DND-41 (cell line): ENCODE data around the gene HACD3.

Experiments
- EZH2 ChIP-seq: IDR thresholded peaks from 3 replicates; pipeline ENCODE4 v1.6.1; 2012; ENCODE audit warnings: borderline replicate concordance, low read depth, mild to moderate bottlenecking, moderate library complexity, low read length, inconsistent platforms; ENCODE audit not compliant: severe bottlenecking
- TF ChIP-seq, protein P1 (sequence below): IDR thresholded peaks from 2 replicates; pipeline ENCODE4 v1.5.1; 2012; ENCODE audit warnings: borderline replicate concordance, low read length, moderate library complexity, mild to moderate bottlenecking; ENCODE audit not compliant: poor library complexity, severe bottlenecking; ENCODE audit errors: extremely low read depth

DNA sequence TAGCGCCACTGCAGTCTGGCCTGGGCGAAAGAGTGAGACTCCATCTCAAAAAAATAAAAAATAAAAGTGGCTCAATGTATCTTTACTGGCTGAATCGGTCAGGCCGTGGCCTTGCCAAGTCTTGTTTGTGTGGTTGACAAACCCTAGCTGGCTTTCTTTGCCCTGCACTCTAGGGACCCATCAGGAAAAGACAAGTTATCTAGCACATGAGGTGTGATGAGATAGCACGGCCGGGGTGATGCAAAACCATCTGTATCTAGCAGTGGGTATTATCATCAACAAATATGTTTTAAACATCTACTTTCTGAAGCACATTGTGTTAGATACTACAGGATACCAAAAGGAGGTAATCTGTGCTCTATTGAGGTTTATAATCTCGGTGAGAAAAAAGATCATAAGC is 8.9 kb upstream of the HACD3 start:
- TF ChIP-seq, protein P1, sequence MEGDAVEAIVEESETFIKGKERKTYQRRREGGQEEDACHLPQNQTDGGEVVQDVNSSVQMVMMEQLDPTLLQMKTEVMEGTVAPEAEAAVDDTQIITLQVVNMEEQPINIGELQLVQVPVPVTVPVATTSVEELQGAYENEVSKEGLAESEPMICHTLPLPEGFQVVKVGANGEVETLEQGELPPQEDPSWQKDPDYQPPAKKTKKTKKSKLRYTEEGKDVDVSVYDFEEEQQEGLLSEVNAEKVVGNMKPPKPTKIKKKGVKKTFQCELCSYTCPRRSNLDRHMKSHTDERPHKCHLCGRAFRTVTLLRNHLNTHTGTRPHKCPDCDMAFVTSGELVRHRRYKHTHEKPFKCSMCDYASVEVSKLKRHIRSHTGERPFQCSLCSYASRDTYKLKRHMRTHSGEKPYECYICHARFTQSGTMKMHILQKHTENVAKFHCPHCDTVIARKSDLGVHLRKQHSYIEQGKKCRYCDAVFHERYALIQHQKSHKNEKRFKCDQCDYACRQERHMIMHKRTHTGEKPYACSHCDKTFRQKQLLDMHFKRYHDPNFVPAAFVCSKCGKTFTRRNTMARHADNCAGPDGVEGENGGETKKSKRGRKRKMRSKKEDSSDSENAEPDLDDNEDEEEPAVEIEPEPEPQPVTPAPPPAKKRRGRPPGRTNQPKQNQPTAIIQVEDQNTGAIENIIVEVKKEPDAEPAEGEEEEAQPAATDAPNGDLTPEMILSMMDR: no peak
- no peak for TF ChIP-seq EZH2
